HG03196 (cell line): Measurements from ENCODE around the gene C10orf62.

ENCODE experiments used
- ATAC-seq: cut with Tn5 transposase; IDR thresholded peaks from one replicate; pipeline ENCODE4 v1.9.1; 2021; ENCODE audit not compliant: unreplicated experiment

Gene C10orf62

DNA sequence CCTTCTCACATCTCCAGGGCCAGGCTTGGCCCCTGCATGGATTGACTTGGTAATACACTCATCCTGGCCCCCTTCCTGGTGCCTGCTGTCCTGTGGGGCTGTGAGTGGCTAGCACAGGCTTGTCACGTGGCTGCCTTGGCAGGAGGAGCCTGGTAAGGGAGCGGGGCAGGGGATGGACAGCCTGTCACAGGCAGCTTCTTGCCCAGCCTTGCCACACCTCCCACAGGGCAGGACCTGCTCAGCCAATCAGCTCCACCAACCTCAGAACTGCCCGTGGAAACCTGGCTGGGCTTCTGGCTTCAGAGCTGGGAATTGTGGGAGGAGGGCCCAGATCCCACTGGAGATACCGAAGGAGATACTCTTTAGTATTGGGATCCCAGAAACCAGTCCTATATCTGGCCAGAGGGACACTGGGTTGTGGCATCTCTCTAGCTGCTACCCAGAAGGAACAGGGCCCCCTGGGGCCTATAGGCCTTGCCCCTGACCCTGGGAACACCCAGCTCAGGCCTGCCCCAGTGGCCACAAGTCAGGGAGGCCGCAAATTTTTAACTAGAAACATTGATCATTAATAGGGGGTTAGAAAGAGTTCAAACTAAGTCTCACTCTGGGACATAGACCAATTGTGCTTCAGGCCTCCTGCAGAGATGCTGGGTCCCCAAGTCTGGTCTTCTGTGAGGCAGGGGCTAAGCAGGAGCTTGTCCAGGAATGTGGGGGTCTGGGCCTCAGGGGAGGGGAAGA lies 5.3 kb upstream of the C10orf62 start, which contains the start of gene HOGA1:
TSS of gene HOGA1 (plus strand) at position 330 of the 738 bp plus-strand sequence. CDS start at position 645, 315 bp downstream.
- ATAC-seq, result peak; percentile 53

DNA sequence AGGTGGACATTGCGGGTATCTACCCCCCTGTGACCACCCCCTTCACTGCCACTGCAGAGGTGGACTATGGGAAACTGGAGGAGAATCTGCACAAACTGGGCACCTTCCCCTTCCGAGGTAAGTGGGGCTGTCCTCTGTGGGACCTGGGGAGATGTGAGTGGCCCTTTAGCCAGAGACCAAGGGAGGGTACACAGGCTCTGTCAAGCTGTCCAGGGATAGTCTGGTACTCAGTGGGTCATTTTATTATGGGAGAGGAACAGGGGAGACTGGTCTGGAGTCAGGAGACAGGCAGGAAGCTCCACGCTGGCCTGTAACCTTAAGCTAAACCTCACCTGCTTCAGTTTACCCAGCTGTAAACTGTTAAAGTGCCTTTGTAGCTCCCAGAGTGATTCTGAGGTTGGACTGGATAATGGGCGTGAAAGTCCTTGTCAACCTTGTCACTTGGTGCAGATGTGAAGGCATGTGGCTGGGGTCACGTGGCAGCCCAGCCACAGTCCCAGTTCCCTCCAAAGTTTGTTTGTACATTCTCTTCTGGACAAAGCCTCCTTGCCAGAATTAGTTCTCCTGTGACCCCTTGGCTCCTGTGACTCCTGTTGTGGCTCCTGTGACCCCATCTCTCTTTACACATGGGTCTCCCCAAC lies 4.6 kb upstream of the C10orf62 start:
- no peak for ATAC-seq

DNA sequence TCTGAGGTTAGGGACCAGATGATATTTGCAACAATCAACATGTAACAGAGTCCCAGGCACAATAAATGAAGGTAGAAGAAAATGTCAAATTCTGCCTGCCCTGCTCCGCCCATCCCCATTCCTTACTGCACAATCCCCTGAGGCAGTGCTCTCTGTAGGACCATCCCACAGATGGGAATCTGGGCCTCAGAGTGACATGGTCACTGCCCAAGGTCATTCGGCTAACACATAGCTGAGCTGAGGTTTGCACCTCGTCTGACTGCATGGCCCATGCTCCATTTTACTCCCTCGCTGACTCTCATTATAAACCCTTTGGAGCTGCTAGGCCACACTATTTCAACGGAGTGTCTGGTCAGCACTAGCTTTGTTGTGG lies 4.1 kb upstream of the C10orf62 start:
- no peak for ATAC-seq

DNA sequence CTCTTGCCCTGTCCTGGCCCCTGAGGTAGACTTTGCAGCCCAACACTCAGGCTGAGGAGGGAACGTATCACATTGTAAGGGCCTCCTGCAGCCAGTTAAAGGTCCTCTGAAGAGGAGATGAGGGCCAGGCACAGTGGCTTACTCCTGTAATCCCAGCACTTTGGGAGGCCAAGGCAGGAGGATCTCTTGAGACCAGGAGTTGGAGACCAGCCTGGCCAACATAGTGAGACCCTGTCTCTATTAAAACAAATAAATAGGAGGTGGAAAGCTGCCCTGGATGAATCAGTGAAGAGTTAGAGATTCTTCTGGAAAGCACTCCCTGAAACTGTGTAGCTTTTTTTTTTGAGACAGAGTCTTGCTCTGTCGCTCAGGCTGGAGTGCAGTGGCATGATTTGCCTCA lies 2.3 kb upstream of the C10orf62 start:
- no peak for ATAC-seq

DNA sequence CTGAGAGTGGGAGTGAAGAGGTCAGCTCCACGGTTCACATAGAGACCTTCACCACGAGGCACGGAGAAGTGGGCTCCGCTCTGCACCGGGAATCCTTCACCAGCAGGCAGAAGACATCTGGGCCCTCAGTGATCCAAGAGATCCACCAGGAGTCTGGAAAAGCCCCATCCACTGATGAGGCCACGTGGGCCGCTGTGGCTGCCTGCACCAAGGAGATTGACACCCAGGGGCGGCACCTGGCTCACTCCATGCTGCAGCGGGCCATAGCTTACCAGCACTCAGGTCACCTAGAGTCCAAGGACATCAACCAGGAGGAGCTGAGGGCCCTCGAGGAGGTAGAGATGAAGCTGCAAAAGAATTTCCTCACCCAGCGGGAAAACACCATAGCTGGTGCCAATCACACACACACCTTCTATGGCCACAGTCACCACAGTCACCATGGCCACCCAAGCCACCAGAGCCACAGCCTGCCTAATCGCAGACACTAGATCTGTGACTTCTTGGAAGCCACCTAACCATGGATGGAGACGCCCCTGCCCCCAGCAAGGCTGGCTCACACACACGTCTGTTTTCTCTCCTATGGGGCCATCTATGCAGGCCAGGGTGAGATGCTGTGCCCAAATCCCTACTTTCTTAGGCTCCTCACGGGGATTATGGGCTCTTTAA lies 694 bp downstream of the C10orf62 start:
- no peak for ATAC-seq

DNA sequence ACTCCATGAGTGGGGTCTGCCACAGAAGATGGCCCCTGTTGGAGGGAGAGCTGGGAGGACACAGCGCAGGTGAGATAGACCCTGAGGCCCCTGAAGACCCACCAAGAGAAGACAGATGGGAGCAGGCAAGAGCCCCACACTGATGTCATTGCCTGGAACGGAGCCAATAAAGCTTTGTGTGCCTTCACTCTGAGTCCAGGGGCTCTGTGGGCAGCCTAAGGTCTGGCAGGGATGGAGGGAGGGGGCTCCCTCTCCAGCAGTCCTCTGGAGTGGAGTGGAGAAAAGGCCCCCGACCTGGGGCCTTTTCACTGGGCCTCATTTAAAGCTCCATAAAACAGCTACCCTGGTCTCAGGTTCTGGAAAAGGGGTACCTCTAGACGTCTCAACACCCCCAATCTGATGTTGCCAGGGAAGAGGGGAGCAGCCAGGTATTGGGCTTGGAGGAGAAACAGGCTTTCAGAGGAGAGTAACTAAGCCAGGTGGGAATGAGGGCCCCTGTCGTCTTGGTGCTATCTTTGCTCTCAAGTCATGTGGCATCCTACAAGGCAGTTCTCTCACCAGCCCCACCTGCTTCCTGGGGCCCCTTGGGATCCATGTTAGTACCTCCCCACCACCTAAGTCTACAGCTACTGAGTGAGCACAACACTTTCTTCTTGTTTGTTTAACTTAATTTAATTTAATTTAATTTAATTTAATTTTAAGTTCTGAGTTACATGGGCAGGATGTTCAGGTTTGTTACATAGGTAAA lies 1.4 kb downstream of the C10orf62 start:
- ATAC-seq, result no peak

DNA sequence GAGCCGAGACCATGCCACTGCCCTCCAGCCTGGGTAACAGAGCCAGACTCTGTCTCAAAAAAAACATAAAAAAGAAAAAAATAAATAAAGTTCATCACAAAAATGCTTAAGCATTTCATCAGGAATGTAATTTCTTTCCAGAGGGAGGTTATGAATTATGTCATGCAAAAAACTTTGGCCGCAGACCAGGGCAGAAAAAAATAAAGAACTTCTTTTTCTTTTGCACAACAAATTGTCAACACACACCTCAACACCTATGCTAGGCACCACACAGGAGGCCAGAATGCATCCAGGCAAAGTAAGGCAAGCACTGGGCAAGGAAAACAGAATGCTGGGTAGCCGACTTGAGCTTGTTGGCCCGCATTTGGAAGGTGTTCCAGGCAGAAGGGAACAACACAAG lies 3.9 kb downstream of the C10orf62 start:
- ATAC-seq, result no peak

DNA sequence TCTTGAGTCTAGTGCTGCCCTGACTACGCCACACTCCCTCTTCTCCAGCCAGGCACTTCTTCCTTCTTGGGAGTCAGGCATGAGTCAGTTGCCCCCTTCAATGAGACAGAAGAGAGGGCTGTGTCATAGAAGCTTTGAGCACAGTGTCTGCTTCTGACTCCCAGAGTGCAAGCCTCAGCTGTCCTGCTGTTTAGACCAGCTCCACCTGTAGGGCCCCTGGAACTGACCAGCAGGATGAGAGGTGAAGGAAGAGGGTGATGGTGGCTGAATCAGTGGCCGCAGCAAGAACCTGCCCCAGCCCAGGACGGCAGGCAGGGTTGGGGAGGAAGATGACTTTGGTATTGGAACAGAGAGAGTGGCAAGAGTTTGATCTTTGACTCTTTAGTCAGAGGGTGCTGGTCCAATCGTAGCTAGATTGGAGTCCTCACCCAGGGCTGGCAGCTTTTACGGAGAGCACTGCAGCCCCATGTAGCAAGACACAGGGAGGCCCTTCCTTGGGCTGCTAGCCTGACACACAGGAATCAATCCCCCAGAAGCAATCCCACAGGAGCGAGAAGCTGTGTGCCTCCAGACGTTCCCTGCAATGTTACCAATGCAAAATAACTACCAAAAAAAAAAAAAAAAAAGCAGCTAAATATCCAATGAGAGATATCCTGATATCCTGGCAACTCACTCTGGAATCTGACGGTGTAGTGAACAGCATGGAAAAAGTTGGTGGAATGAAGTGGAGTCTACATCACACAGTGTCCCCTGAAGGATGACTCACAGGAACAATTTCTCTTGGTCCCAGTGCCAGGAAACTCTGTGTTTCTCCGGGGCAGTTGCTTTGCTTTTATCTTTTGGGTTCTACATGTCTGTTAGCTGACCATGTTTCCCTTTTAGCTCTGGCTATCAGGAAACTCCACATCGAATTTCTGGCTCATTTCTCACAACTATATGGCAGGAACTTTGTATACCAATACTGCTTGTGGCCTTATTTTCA lies 6.9 kb downstream of the C10orf62 start:
- ATAC-seq, result no peak

DNA sequence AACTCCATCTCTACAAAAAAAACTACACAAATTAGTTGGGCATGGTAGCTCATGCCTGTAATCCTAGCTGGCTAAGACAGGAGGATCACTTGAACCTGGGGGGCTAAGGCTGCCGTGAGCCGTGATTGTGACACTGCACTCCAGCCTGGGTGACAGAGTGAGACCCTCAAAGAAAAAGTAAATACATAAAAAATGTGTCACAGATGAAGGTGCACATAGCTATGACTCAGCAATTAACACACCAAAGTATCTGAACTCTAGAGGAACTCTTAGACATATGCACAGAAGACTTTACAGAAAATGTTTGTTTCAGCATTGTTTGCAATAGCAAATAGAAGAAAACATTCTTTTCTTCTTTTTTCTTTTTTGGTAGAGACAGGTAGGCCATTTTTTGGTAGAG lies 8.3 kb downstream of the C10orf62 start:
- no peak for ATAC-seq

DNA sequence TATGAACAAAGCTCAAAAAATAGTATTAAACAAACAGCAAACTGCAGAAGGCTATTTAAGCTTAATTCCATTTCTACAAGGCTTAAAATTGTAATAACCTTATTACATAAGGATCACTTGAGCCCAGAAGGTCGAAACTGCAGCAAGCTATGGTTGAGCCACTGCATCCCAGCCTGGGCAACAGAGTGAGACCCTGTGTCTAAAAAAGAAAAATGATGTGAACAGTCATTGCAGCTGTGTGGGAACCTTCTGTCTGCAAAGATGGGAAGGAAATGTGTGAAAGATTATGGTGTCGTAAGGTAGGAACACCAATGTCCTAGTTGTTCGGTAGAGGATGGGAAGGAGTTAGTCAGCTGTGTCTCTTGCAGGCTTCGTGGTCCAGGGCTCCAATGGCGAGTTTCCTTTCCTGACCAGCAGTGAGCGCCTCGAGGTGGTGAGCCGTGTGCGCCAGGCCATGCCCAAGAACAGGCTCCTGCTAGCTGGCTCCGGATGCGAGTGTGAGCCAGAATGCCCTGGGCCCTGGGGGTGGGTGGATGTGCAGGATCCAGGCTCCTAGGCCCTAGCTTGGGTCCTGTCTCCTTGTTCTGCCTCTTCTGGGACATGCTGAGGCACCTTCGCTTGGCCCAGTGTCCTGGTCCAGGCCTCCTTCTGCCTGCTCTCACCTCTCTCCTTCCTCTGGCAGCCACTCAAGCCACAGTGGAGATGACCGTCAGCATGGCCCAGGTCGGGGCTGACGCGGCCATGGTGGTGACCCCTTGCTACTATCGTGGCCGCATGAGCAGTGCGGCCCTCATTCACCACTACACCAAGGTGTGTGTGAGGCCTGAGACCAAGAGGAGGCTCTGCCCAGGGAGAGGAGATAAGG lies 9.1 kb downstream of the C10orf62 start:
- no peak for ATAC-seq

DNA sequence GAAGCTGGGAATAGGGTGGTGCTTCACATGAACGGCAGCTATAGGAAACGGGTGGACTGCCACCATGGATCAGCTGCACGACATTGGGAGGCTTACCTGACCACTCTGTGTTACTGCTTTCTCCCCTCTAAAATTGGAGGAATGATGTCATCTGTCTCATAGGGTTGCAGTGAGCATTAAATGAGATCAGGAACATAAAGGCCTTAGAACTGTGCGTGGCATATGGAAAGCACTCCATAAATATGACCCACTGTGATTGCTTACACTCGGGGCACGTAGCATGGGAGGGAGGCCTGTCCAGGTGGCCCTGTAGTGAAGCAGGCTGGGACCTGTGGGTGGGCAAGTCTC lies 9.7 kb downstream of the C10orf62 start:
- ATAC-seq, result no peak

DNA sequence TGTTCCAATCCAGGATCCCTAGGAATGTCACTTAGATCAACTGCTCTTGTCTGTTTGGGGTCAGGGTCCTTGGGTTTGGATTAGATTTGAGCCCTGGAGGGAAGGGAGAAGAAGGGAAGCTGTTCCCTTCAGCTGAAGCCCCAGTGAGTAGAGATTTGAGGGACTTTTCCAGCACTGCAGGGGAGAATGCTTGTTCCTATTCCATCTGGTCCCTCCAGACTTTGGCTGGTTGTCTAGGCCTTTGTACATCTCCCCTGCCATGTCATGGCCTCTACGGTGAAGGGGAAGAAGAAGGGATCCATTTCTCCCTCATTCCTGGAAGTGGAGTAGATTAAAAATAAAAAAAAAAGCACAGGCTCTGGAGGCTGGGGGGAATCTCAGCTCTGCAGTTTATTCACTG lies 11.1 kb downstream of the C10orf62 start:
- ATAC-seq, result no peak

DNA sequence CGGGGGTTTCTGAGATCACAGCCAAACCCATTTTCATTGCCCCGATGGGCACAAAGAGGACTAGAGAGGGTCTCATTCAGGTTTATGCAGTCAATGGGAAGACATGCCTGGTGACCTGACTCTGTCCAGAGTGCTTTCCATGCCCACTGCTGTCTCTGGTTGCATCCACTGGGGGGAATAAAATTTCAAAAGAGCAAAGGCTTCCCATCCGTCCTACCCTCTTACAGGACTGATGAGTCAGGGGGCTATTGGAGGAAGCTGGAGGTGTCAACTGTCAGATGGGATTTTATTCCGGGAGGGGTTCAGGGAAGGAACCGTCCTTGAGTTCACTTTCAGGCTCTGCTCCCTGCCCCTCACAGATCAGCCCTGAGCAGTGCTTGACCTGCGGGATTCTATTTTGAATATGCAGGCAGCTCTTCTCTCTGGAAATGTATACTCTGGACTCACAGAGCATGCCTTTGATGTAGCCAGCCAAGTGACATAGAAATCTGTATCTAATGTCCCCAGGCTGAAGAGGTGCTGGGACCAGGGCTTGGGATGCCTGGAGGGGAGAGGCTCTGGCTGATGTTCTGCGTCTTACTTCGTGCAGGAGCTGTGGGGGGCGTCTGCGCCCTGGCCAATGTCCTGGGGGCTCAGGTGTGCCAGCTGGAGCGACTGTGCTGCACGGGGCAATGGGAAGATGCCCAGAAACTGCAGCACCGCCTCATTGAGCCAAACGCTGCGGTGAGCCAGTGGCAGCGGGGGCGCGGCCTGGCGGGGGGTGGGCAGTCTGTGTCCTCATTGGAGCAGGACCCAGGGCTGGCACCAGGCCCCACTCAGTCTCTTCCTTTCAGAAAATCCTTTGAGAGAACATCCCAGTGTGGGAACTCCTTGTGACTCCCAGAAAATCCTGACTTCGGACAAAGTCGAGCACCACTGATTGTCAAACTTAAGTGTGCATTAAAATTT lies 12.0 kb downstream of the C10orf62 start:
- ATAC-seq, result no peak

DNA sequence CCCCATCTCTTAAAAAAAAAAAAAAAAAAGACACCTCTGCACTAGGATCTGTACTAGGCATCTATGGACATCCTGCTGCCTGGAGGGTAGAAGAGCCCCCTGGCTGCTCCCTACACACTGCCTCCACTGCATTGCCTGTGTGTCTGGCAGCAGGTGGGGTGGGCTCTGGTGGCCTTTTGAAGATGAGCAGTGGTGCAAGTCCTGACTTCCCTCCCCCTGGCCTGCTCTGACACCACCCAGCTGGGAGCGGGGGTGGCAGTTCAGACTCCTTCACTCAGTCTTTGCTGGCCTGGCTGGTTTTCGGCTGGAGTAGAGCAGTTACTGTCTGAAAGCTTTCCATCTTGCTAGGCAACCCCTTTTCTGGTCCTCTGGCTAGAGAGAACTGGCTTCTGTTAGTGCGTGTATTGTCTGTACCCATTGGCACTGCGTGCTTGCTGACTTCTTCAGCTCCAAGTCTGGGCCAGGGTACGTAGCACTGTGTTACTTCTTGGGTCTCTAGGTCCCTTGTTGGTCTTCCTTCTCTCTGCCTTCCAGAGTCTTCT lies 17.6 kb downstream of the C10orf62 start:
- ATAC-seq, result no peak

DNA sequence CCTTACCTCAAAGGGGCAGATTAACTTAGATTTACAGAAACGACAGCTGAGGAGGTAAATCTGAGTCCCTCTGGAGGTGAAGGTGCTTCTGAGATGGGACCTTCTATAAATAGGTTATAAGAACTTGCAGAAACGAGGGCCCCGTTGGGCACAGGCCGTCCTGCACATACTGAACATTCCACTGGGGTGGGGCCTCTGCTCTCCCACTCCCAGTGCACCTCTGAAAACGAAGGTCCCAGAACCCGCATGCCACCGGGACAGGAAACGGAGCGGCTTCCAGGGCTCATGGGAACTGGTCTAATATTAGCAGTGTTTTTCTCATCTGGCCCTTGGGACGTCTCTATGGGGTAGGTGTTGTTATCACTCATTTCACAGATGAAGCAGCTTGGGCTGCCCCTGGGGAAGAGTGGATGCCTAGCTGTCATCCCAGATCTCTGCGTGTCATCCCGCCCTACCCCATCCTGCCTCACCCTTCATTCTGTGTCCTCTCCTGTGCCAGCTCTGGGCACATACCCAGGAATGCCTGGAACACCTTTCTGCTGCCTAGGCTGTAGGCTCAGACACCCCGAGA lies 19.6 kb downstream of the C10orf62 start:
- ATAC-seq, result no peak

DNA sequence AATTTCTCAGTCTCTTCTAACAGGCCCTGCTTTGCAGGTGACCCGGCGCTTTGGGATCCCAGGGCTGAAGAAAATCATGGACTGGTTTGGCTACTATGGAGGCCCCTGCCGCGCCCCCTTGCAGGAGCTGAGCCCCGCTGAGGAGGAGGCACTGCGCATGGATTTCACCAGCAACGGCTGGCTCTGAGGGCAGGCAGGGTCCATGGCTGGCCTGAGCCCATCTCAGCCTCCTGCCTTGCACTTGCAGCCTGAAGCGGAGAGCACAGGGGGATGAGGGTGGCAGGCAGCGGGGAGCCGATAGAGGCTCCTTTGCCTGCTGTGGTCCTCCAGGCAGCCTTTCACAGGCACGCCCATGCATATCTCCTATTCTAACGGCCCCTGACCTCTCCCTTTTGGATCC lies 22.0 kb downstream of the C10orf62 start:
- no peak for ATAC-seq

DNA sequence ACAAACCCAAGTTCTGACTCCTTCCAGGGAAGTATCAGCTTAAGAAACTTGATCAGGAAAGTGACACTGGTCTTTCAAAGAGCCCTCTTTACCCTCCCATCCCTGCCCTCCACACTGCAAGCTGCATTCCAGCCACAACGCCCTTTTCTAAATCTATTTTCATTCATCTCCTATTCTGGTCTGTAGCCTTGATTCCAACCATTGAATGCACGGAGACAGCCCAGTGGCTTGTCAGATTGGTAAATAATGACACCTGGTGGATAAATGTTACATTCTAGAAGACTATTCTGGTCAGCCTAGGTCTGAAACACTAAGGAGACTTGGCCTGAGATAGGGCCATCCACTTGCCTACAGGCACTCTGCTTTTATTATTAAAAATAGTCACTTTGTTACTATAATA lies 22.9 kb downstream of the C10orf62 start:
- ATAC-seq, result no peak

DNA sequence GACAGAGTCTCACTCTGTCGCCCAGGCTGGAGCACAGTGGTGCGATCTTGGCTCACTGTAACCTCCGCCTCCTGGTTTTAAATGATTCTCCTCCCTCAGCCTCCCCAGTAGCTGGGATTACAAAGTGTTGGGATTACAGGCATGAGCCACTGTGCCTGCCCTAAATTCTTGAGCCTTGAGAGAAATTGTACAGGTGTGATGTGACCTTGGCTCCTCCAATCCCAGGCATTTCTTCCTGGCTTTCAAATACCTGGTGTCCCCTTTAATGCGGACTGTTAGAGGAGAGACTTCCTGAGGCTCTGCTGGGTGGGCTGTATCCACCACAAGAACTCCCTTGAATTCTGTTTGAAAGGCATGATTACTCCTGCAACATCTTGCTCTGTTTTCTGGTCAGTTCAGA lies 28.8 kb downstream of the C10orf62 start:
- no peak for ATAC-seq
